ENCODE results near the gene TMC5.

The TMC5 gene

GRCh38 chr16:19458722-19459379 is 41.2 kb downstream of the TMC5 start:
- H3F3A ChIP-seq (ENCODE audit: insufficient read depth, low read length) = no peaks in the 10 kb centered on the region
- no peak for DNase-seq
- no peak for TF ChIP-seq EZH2 (optimal IDR thresholded peaks at IDR 0.05; ENCODE audit: low read depth, low read length)
- no peak for TF ChIP-seq EZH2phosphoT487 (IDR thresholded peaks at IDR 0.05; ENCODE audit: low read length)
- TF ChIP-seq CTCF (IDR thresholded peaks at IDR 0.05; ENCODE audit: low read length) = no peak

GRCh38 chr16:19460397-19460796 is 42.7 kb downstream of the TMC5 start:
- no peak overlapping the region for H3K27ac ChIP-seq (ENCODE audit: low read length)
- no peaks in the 10 kb centered on the region for H3K9me2 ChIP-seq (replicated peaks; ENCODE audit: insufficient read depth, low read length)
- no peak overlapping the region for H2AFZ ChIP-seq (ENCODE audit: low read length)
- H3K79me2 ChIP-seq (ENCODE audit: low read length) = no peaks in the 10 kb centered on the region
- no peaks in the 10 kb centered on the region for H3K4me1 ChIP-seq (ENCODE audit: low read length)
- H3K9me3 ChIP-seq (replicated peaks; ENCODE audit: insufficient read depth, low read length) = no peaks in the 10 kb centered on the region
- no peak overlapping the region for H3K4me3 ChIP-seq (ENCODE audit: low read length)
- TF ChIP-seq EZH2 (optimal IDR thresholded peaks at IDR 0.05; ENCODE audit: low read depth, low read length) (no peak), CTCF (IDR thresholded peaks at IDR 0.05; ENCODE audit: low read length) (no peak), EZH2phosphoT487 (IDR thresholded peaks at IDR 0.05; ENCODE audit: low read length) (no peak)
- H3K9ac ChIP-seq (ENCODE audit: low read length) = no peak overlapping the region
- H3F3A ChIP-seq (ENCODE audit: insufficient read depth, low read length) = no peaks in the 10 kb centered on the region
- H3K27me3 ChIP-seq (replicated peaks; ENCODE audit: insufficient read depth, low read length) = no peaks in the 10 kb centered on the region
- no peak for DNase-seq
- no peaks in the 10 kb centered on the region for H3K36me3 ChIP-seq (replicated peaks; ENCODE audit: insufficient read depth, low read length)
- H4K20me1 ChIP-seq (ENCODE audit: insufficient read depth, low read length) = no peaks in the 10 kb centered on the region
- H3K4me2 ChIP-seq (ENCODE audit: low read depth, low read length) = no peak overlapping the region

More at GRCh38 chr16:19458722-19459379, 41.2 kb downstream of the TMC5 start:
- H3K9ac ChIP-seq (ENCODE audit: low read length) = no peak overlapping the region
- no peaks in the 10 kb centered on the region for H3K79me2 ChIP-seq (ENCODE audit: low read length)
- no peak overlapping the region for H3K27ac ChIP-seq (ENCODE audit: low read length)
- no peak overlapping the region for H3K4me3 ChIP-seq (ENCODE audit: low read length)
- no peaks in the 10 kb centered on the region for H4K20me1 ChIP-seq (ENCODE audit: insufficient read depth, low read length)
- H3K4me1 ChIP-seq (ENCODE audit: low read length) = no peaks in the 10 kb centered on the region
- H2AFZ ChIP-seq (ENCODE audit: low read length) = no peak overlapping the region
- H3K27me3 ChIP-seq (replicated peaks; ENCODE audit: insufficient read depth, low read length) = no peaks in the 10 kb centered on the region
- H3K4me2 ChIP-seq (ENCODE audit: low read depth, low read length) = no peak overlapping the region
- H3K9me2 ChIP-seq (replicated peaks; ENCODE audit: insufficient read depth, low read length) = no peaks in the 10 kb centered on the region
- no peaks in the 10 kb centered on the region for H3K9me3 ChIP-seq (replicated peaks; ENCODE audit: insufficient read depth, low read length)
- H3K36me3 ChIP-seq (replicated peaks; ENCODE audit: insufficient read depth, low read length) = no peaks in the 10 kb centered on the region

GRCh38 chr16:19463468-19464315 is 46.0 kb downstream of the TMC5 start:
- H3K79me2 ChIP-seq (ENCODE audit: low read length) = no peaks in the 10 kb centered on the region
- no peak overlapping the region for H3K27ac ChIP-seq (ENCODE audit: low read length)
- no peaks in the 10 kb centered on the region for H3K9me3 ChIP-seq (replicated peaks; ENCODE audit: insufficient read depth, low read length)
- H3K4me3 ChIP-seq (ENCODE audit: low read length) = no peak overlapping the region
- no peaks in the 10 kb centered on the region for H3K4me1 ChIP-seq (ENCODE audit: low read length)
- no peaks in the 10 kb centered on the region for H3K36me3 ChIP-seq (replicated peaks; ENCODE audit: insufficient read depth, low read length)
- H3K9me2 ChIP-seq (replicated peaks; ENCODE audit: insufficient read depth, low read length) = no peaks in the 10 kb centered on the region
- no peaks in the 10 kb centered on the region for H3K27me3 ChIP-seq (replicated peaks; ENCODE audit: insufficient read depth, low read length)
- no peak for DNase-seq
- TF ChIP-seq CTCF (IDR thresholded peaks at IDR 0.05; ENCODE audit: low read length) (no peak), EZH2 (optimal IDR thresholded peaks at IDR 0.05; ENCODE audit: low read depth, low read length) (no peak)
- H3K9ac ChIP-seq (ENCODE audit: low read length) = no peak overlapping the region
- no peak overlapping the region for H3K4me2 ChIP-seq (ENCODE audit: low read depth, low read length)
- H3F3A ChIP-seq (ENCODE audit: insufficient read depth, low read length) = no peaks in the 10 kb centered on the region
- H4K20me1 ChIP-seq (ENCODE audit: insufficient read depth, low read length) = no peaks in the 10 kb centered on the region
- H2AFZ ChIP-seq (ENCODE audit: low read length) = no peak overlapping the region
